ENCODE results near the gene ACIN1.

The ACIN1 gene

DNA sequence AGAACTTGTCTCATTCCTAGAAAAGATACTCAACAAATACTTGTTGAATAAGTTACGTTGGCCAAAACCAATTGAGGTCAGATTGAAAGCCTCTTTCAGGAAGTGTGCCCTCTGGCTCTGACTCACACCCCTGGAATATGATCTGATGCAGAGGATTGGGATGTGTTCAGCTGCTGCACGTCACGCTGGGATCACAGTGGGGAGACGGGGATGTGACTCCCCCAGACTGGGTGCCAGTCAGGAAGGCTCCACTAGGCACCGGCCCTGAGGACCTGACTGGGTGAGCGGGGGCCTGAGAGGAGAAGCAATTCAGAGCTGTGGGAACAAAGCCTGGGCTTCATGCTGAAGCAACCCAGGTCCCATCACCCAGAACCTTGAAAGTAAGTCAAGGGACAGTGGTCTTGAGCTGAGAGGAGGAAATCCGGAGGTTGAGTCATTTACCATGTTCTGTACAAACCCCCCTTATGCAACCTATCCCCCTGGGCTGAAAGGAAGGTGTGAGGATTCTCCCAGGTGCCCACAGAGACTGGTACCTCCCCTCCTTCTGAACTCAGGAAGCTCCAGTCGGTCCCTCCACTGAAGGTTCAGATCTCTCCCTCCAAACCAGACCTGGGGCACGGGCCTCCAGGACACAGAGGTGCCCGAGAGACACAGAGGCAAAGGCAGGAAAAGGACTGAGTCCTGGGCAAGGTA lies 20.2 kb upstream of the ACIN1 start:
- no peaks in the 10 kb centered on the region for H4K20me1 ChIP-seq (ENCODE audit: low read depth, low read length)
- H3F3A ChIP-seq (ENCODE audit: insufficient read depth) = no peaks in the 10 kb centered on the region
- no peaks in the 10 kb centered on the region for H3K9me2 ChIP-seq (replicated peaks; ENCODE audit: insufficient read depth, low read length)
- H2AFZ ChIP-seq (ENCODE audit: low read depth, low read length, severe bottlenecking) = no peak overlapping the region
- H3K27me3 ChIP-seq (ENCODE audit: low read length) = no peaks in the 10 kb centered on the region
- H3K27ac ChIP-seq (ENCODE audit: low read depth, low read length) = no peak overlapping the region
- H3K4me3 ChIP-seq (ENCODE audit: insufficient read depth, low read length, poor library complexity, severe bottlenecking) = no peak overlapping the region
- no peaks in the 10 kb centered on the region for H3K79me2 ChIP-seq (ENCODE audit: insufficient read depth, low read length)
- H3K9ac ChIP-seq (ENCODE audit: low read length) = no peak overlapping the region
- no peaks in the 10 kb centered on the region for H3K36me3 ChIP-seq (ENCODE audit: low read length)
- TF ChIP-seq, protein P1, sequence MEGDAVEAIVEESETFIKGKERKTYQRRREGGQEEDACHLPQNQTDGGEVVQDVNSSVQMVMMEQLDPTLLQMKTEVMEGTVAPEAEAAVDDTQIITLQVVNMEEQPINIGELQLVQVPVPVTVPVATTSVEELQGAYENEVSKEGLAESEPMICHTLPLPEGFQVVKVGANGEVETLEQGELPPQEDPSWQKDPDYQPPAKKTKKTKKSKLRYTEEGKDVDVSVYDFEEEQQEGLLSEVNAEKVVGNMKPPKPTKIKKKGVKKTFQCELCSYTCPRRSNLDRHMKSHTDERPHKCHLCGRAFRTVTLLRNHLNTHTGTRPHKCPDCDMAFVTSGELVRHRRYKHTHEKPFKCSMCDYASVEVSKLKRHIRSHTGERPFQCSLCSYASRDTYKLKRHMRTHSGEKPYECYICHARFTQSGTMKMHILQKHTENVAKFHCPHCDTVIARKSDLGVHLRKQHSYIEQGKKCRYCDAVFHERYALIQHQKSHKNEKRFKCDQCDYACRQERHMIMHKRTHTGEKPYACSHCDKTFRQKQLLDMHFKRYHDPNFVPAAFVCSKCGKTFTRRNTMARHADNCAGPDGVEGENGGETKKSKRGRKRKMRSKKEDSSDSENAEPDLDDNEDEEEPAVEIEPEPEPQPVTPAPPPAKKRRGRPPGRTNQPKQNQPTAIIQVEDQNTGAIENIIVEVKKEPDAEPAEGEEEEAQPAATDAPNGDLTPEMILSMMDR (IDR thresholded peaks at IDR 0.05; ENCODE audit: insufficient read depth, low read length, poor library complexity, severe bottlenecking) = no peak
- TF ChIP-seq EZH2phosphoT487 (conservative IDR thresholded peaks at IDR 0.05; ENCODE audit: low read length) = no peak
- no peak overlapping the region for H3K4me2 ChIP-seq (ENCODE audit: low read depth, low read length, poor library complexity, severe bottlenecking)
- no peaks in the 10 kb centered on the region for H3K9me3 ChIP-seq (ENCODE audit: insufficient read depth, low read length)

DNA sequence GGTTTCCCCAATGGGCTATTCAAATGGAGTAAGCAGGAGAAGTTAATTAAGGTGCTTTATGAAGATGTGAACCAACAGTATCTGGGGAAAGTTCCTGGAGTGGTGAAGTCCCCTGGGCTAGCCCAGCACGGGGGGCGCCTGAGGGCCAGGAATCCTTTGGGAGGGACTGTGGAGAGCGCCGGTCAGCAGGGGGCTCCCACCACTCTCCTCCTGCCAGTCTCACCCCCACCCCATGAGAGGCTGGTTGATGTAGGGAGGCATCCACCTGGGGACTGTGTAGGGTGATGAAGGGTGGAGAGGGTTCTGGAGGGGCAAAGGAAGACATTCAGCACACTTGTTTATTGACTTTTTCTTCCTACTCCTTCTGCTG lies 19.7 kb upstream of the ACIN1 start:
- Histone ChIP-seq H3K4me2 (ENCODE audit: low read depth, low read length, poor library complexity, severe bottlenecking) (no peak overlapping the region), H3K4me3 (ENCODE audit: insufficient read depth, low read length, poor library complexity, severe bottlenecking) (no peak overlapping the region), H2AFZ (ENCODE audit: low read depth, low read length, severe bottlenecking) (no peak overlapping the region), H3K27me3 (ENCODE audit: low read length) (no peaks in the 10 kb centered on the region), H3K9ac (ENCODE audit: low read length) (no peak overlapping the region), H3K36me3 (ENCODE audit: low read length) (no peaks in the 10 kb centered on the region), H3F3A (ENCODE audit: insufficient read depth) (no peaks in the 10 kb centered on the region), H3K27ac (ENCODE audit: low read depth, low read length) (no peak overlapping the region), H3K9me3 (ENCODE audit: insufficient read depth, low read length) (no peaks in the 10 kb centered on the region), H3K9me2 (replicated peaks; ENCODE audit: insufficient read depth, low read length) (no peaks in the 10 kb centered on the region), H4K20me1 (ENCODE audit: low read depth, low read length) (no peaks in the 10 kb centered on the region), H3K79me2 (ENCODE audit: insufficient read depth, low read length) (no peaks in the 10 kb centered on the region)
- TF ChIP-seq EZH2phosphoT487 (conservative IDR thresholded peaks at IDR 0.05; ENCODE audit: low read length) = no peak
- TF ChIP-seq, protein P1 (IDR thresholded peaks at IDR 0.05; ENCODE audit: insufficient read depth, low read length, poor library complexity, severe bottlenecking) = no peak

DNA sequence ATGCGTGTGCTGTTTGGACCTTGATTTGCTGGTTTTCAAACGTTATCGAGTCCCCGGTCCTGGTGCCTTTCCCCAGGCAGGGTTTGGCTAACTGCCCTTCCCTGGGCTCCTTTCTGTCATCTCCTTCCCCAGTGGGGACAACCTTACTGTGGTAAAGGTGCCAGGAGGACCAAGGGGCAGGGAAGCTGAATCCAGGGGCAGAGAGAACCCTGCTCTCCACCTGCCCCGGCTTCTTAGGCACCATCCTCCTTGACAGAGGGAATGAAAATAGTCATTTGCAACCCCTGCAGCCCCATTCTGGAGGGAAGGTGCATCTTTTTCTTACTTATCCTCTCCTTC lies 19.2 kb upstream of the ACIN1 start:
- H3K4me2 ChIP-seq (ENCODE audit: low read depth, low read length, poor library complexity, severe bottlenecking) = no peak overlapping the region
- H3K36me3 ChIP-seq (ENCODE audit: low read length) = no peaks in the 10 kb centered on the region
- H3K9ac ChIP-seq (ENCODE audit: low read length) = no peak overlapping the region
- TF ChIP-seq, protein P1 (IDR thresholded peaks at IDR 0.05; ENCODE audit: insufficient read depth, low read length, poor library complexity, severe bottlenecking) = no peak
- no peak for TF ChIP-seq EZH2phosphoT487 (conservative IDR thresholded peaks at IDR 0.05; ENCODE audit: low read length)
- H3K4me3 ChIP-seq (ENCODE audit: insufficient read depth, low read length, poor library complexity, severe bottlenecking) = no peak overlapping the region
- no peaks in the 10 kb centered on the region for H3K9me2 ChIP-seq (replicated peaks; ENCODE audit: insufficient read depth, low read length)
- H4K20me1 ChIP-seq (ENCODE audit: low read depth, low read length) = no peaks in the 10 kb centered on the region
- H3K27ac ChIP-seq (ENCODE audit: low read depth, low read length) = no peak overlapping the region
- no peaks in the 10 kb centered on the region for H3K27me3 ChIP-seq (ENCODE audit: low read length)
- H3K79me2 ChIP-seq (ENCODE audit: insufficient read depth, low read length) = no peaks in the 10 kb centered on the region
- H3K9me3 ChIP-seq (ENCODE audit: insufficient read depth, low read length) = no peaks in the 10 kb centered on the region
- no peaks in the 10 kb centered on the region for H3F3A ChIP-seq (ENCODE audit: insufficient read depth)
- no peak overlapping the region for H2AFZ ChIP-seq (ENCODE audit: low read depth, low read length, severe bottlenecking)
